HCT116 (cell line): ENCODE measurements around the gene CCDC9B.

ENCODE experiments used
- ATF3 ChIP-seq: IDR thresholded peaks from 2 replicates; pipeline ENCODE4 v1.6.1; 2012
- CTCF ChIP-seq, 3 experiments: fragments of 200-600 bp in 1 of 3; sonication (generic) in 1 of 3; IDR thresholded peaks in 2 of 3; conservative IDR thresholded peaks in 1 of 3; 2 replicates each; pipeline ENCODE4 v1.5.1; 2012 to 2017; ENCODE audit warnings: low read depth in 2 of 3, low read length in 2 of 3, antibody characterized with exemption in 1 of 3, borderline replicate concordance in 1 of 3, control low read depth in 1 of 3, mild to moderate bottlenecking in 1 of 3, mixed read lengths in 1 of 3, mixed run types in 1 of 3, moderate library complexity in 1 of 3; ENCODE audit not compliant: insufficient read depth in 1 of 3
- EZH2 ChIP-seq: fragments of 200-600 bp; sonication (generic); IDR thresholded peaks from 2 replicates; pipeline ENCODE4 v1.6.1; 2017; ENCODE audit warnings: antibody characterized with exemption, mixed run types
- POLR2A ChIP-seq: IDR thresholded peaks from 2 replicates; pipeline ENCODE4 v1.7.0; 2011; ENCODE audit warnings: borderline replicate concordance; ENCODE audit not compliant: insufficient read depth, insufficient read length; ENCODE audit errors: extremely low read depth
- POLR2AphosphoS5 ChIP-seq: IDR thresholded peaks from 2 replicates; pipeline ENCODE4 v1.6.1; 2011; ENCODE audit warnings: mild to moderate bottlenecking, low read depth, low read length, moderate library complexity
- REST ChIP-seq: IDR thresholded peaks from 2 replicates; pipeline ENCODE4 v1.6.1; 2012; ENCODE audit warnings: low read depth
- SP1 ChIP-seq: IDR thresholded peaks from 2 replicates; pipeline ENCODE4 v1.6.1; 2012; ENCODE audit warnings: low read depth
- TCF7L2 ChIP-seq: IDR thresholded peaks from 2 replicates; pipeline ENCODE4 v1.7.0; 2011; ENCODE audit warnings: borderline replicate concordance, inconsistent platforms; ENCODE audit not compliant: insufficient read depth, insufficient read length; ENCODE audit errors: extremely low read depth

- no peak for TF ChIP-seq POLR2AphosphoS5
- TF ChIP-seq TCF7L2: no peak
- no peak for TF ChIP-seq SP1
- TF ChIP-seq REST: no peak
- peak; percentile 86 to 92 (median 86) for TF ChIP-seq CTCF (IDR thresholded peaks at IDR 0.05 in 2 of 3, conservative IDR thresholded peaks at IDR 0.05 in 1 of 3; ENCODE audit: borderline replicate concordance in 1 of 3, insufficient read depth in 1 of 3, low read depth in 2 of 3, low read length in 2 of 3)
- no peak for TF ChIP-seq POLR2A
- no peak for TF ChIP-seq ATF3
- TF ChIP-seq EZH2: no peak
These were observed 30.5 kb downstream of the CCDC9B start for GRCh38 chr15:40310001-40310959.
